Measurements from ENCODE around the gene INPP5D. TPM values are rescaled to one million over a fixed set of nuclear protein-coding genes. Genes with fewer than 3 reads are reported as not detected.
"Not testable (repeated sequence)": the region's sequence is repeated elsewhere in the genome, so short reads cannot be mapped to it uniquely, and the experiment has no call there.

The INPP5D gene
- total RNA-seq, 1 donor from 2014 or later, result 9.1 TPM

- no peak for DNase-seq
These were observed 58.5 kb downstream of the INPP5D start for GRCh38 chr2:233118648-233119000.

- DNase-seq, result no peak
These were observed 59.0 kb downstream of the INPP5D start for GRCh38 chr2:233119123-233119522.

GRCh38 chr2:233119806-233120205 is 59.7 kb downstream of the INPP5D start:
- DNase-seq, result no peak

GRCh38 chr2:233120459-233120858 is 60.3 kb downstream of the INPP5D start:
- DNase-seq, result no peak

GRCh38 chr2:233121856-233122255 is 61.7 kb downstream of the INPP5D start:
- no peak for DNase-seq

- no peak for DNase-seq
These were observed 62.4 kb downstream of the INPP5D start for GRCh38 chr2:233122541-233122940.

- DNase-seq, result not testable (repeated sequence)
These were observed 63.4 kb downstream of the INPP5D start for GRCh38 chr2:233123576-233123975.

- no peak for DNase-seq
These were observed 64.4 kb downstream of the INPP5D start for GRCh38 chr2:233124421-233125080.

GRCh38 chr2:233125455-233126065 is 65.4 kb downstream of the INPP5D start:
- DNase-seq, result no peak

- no peak for DNase-seq
These were observed 69.3 kb downstream of the INPP5D start for GRCh38 chr2:233129351-233129978.

- DNase-seq, result no peak
These were observed 69.9 kb downstream of the INPP5D start for GRCh38 chr2:233130024-233130423.

GRCh38 chr2:233130481-233131020 is 70.4 kb downstream of the INPP5D start:
- DNase-seq, result no peak

- DNase-seq, result no peak
These were observed 72.0 kb downstream of the INPP5D start for GRCh38 chr2:233131936-233132720.

GRCh38 chr2:233133239-233133638 is 73.1 kb downstream of the INPP5D start:
- no peak for DNase-seq

- DNase-seq, result no peak
These were observed 75.3 kb downstream of the INPP5D start for GRCh38 chr2:233135421-233135820.

- no peak for DNase-seq
These were observed 76.9 kb downstream of the INPP5D start for GRCh38 chr2:233137040-233137439.

GRCh38 chr2:233140077-233140585 is 80.0 kb downstream of the INPP5D start:
- no peak for DNase-seq

- no peak for DNase-seq
These were observed 80.8 kb downstream of the INPP5D start for GRCh38 chr2:233140978-233141377.

- DNase-seq, result no peak
These were observed 81.8 kb downstream of the INPP5D start for GRCh38 chr2:233141901-233142300.

GRCh38 chr2:233142355-233142897 is 82.3 kb downstream of the INPP5D start:
- DNase-seq, result no peak

GRCh38 chr2:233143700-233144331 is 83.7 kb downstream of the INPP5D start:
- DNase-seq, result no peak

GRCh38 chr2:233145726-233146125 is 85.6 kb downstream of the INPP5D start:
- no peak for DNase-seq
